SK-MEL-5 (cell line): ENCODE results near the gene DNASE2B. TPM values are rescaled to one million over a fixed set of nuclear protein-coding genes. Genes with fewer than 3 reads are reported as not detected.
A peak's percentile ranks its signal among the peaks of the same experiment; 100 is the strongest.
"Not testable (repeated sequence)": the region's sequence is repeated elsewhere in the genome, so short reads cannot be mapped to it uniquely, and the experiment has no call there.

Source experiments
- DNase-seq: peaks from one replicate; pipeline ENCODE4 v3.0.0-alpha.2; 2016; ENCODE audit warnings: low read depth, low spot score
- in situ Hi-C: cut with HindIII; loops from 2 replicates; pipeline ENCODE4 v1.10.0; 2016; ENCODE audit warnings: low sequenced_read_pairs, high pct_unique_total_duplicates, low pct_unique_long_range_greater_than_20kb
- total RNA-seq: library from RNA; depleted of rRNA; stranded (reverse); fragments of >200 nt; shearing (Covaris generic); gene quantifications from 2 replicates; pipeline ENCODE4 v1.2.3, GENCODE V29; 2014; rRNA removed

DNASE2B gene
- total RNA-seq, 1 experiment from 2014 or later = 0.18 TPM

DNA sequence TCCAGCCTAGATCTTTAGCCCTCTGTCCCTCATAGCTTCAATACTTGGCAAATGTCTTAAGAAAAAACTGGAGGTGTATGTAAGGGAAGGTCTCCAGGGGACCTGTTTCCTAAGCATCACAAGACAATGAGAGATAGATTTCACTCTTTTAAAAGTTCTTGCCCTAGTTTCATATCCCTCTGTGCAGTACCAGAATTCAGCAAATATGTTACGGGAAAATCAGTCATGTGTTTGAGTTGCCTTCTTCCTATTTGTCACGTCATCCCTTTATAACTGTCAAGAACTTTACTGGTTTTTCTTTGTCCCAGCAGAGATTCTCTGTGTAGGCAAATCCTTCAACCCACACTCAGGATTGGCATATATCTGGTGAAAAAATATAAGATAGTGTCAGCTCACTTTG lies 32.3 kb downstream of the DNASE2B start:
- in situ Hi-C loops = loop anchor here (25.0 kb wide), 1 partner anchor 182 kb away; no protein-coding TSS in a partner anchor
- DNase-seq = no peak

DNA sequence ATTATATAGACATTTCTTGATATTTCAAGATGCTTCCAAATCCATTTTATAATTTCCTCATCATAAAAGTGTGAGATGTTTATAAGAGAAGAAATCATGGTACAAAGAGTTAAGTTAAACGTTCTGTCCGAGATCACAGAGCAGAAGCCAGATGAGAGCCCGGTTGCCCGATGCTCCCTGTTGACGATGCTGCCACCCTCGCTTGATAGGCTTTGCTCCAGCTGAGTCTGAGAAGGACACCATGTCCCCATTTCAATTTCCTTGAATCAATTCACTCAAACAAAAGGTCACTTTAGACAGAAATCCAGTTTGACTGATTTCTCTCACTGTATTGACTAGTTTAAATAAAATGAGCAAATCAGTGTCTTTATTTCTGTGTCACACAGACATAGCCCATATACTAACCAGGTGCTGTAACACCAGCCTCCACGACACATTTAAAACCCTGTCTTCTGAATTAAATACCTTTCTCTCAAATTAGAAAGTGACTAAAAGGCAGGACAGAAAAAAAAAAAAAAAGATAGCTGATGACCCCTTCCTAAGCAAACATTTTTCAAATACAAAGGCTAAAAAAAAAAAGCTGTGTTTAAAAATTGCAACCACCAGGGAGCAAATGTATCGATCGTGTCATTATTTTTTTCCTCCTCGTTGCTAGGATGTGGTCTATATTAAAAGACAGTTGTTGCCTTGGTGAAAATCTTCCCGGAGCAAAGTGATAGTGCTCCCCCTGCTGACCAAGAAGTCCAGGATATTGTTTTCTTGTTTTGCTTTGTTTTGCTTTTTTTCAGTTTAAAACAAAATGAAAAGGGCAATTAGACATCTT lies 35.2 kb downstream of the DNASE2B start:
- in situ Hi-C loops = loop anchor here (25.0 kb wide), 1 partner anchor 179 kb away; no protein-coding TSS in a partner anchor
- peak; percentile 81 for DNase-seq

DNA sequence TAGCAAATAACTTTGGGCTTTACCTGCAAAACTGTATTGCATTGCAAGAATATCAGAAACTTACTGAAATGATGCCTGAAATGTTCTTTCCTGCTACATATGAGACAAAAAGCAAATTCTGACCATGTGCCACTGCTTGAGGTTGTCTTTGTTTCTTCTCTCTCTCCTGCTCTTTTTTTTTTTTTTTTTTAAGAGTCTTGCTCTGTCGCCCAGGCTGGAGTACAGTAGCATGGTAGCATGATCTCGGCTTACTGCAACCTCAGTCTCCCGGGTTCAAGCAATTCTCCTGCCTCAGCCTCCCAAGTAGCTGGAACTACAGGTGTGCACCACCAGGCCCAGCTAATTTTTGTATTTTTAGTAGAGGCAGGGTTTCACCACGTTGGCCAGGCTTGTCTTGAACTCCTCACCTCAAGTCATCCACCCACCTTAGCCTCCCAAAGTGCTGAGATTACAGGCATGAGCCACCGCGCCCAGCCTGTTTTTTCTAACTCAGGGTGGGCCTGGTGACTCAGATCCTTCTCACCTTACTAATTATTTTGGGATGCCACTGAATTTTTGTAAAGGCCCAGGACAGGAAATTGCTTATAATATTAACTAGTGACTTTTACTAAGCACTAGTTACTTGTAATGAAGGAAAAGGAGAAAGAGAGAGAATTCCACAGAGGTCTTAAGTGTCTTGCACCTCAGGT lies 35.9 kb downstream of the DNASE2B start:
- in situ Hi-C loops = loop anchor here (25.0 kb wide), 1 partner anchor 178 kb away; no protein-coding TSS in a partner anchor
- no peak for DNase-seq

DNA sequence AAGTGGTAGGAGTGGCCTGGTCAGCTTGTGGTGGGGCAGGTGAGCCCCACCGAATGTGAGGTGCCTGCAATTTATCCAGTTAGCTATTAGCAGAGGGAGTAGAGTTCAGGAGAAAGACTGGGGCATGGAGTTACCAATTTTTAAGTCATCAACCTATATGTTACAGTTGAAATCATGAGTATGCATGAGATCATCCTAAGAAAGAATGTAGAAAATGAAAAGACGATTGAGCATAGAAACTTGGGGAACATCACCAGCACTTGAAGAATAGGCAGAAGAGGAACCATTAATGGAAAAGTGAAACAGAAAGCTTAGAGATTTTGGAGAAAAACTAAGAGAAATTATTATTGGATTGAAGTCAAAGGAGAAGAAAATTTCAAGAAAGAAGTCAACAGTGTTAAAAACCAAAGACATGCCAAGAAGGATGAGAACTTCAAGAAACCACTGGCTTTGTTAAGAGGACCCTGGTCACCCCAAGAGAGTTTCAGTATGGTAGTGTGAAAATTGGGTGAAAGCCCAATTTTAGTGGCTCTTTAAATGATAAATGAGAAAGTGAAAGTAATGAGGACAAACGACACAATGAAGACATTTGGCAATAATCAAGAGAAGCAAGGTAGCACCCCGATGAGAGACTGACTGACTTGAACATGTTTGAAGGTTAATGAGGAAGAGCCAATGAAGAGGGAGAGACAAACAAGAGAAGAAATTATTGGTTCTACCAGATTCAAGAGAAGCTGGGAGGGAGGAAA lies 36.7 kb downstream of the DNASE2B start:
- in situ Hi-C loops = loop anchor here (25.0 kb wide), 1 partner anchor 177 kb away; no protein-coding TSS in a partner anchor
- DNase-seq = no peak

DNA sequence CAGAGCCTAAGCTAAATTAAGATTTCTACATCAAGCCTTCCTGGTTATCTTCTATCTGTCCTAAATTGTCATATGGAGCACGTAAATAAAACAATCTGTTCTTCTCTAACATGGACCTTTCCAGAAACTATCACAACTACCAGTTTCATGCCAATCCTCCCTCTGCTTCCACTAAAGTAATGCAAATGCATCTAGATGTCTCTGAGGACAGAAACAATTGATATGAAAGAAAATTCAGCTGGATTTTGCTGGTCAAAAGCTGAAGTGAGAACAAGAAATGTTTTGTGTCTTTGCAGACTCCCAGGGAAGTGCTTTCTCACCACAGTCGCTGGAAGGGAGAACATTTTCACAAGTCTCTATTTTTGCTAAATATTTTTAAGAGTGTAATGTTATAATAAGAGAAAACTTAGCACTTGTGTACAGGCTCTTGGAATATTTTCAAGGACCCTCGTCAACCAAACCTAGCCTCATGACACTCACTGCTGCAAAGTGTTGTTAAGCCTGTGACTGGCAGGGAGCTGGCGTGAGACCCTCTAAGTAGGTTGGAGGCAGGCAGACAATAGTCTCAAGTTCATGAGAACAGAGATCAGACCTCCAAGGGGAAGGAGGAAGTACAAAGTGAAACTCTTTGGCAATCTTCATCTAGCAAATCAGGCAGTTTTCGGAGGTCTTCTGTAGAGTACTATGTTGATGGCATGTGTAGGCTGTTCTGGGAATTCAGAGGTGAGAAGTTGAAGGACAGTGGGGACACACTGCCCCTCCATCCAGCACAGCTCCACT lies 38.8 kb downstream of the DNASE2B start:
- in situ Hi-C loops = loop anchor here (25.0 kb wide), 1 partner anchor 175 kb away; no protein-coding TSS in a partner anchor
- DNase-seq = no peak

DNA sequence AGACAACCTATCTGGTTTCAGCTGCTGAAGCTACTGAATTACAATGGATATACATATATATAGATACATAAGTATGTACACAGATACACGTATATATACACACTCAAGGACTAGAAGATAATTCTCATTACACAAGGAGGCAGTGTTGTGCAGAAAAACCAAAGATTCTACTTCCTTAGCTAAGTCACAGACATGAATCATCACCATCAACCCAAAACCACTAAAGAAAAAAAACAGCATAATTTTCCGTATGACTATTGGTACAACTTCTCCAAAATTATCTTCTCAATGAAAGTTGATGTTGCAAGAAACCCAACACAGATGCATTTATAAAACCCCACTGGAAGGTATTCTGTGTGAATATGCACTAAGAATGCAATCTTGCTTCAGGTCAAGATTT lies 44.0 kb downstream of the DNASE2B start:
- in situ Hi-C loops = loop anchor here (25.0 kb wide), 1 partner anchor 170 kb away; no protein-coding TSS in a partner anchor
- DNase-seq = peak; percentile 80

DNA sequence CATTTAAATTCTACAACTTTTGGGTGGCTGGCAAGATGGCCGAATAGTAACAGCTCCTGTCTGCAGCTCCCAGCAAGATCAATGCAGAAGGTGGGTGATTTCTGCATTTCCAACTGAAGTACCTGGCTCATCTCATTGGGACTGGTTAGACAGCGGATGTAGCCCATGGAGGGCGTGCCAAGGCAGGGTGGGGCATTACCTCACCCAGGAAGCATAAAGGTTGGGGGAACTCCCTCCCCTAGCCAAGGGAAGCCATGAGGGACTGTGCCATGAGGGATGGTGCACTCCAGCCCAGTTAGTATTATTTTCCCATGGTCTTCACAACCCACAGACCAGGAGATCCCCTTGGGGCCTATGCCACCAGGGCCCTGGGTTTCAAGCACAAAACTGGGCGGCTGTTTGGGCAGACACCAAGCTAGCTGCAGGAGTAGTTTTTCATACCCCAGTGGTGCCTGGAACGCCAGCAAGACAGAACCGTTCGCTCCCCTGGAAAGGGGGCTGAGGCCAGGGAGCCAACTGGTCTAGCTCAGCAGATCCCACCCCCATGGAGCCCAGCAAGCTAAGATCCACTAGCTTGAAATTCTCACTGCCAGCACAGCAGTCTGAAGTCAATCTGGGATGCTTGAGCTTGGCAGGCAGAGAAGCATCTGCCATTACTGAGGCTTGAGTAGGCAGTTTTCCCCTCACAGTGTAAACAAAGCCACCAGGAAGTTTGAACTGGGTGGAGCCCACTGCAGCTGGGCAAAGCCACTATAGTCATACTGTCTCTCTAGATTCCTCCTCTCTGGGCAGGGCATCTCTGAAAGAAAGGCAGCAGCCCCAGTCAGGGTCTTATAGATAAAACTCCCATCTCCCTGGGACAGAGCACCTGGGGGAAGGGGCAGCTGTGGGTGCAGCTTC lies 44.7 kb downstream of the DNASE2B start:
- in situ Hi-C loops = loop anchor here (25.0 kb wide), 1 partner anchor 169 kb away; no protein-coding TSS in a partner anchor
- not testable (repeated sequence) for DNase-seq

DNA sequence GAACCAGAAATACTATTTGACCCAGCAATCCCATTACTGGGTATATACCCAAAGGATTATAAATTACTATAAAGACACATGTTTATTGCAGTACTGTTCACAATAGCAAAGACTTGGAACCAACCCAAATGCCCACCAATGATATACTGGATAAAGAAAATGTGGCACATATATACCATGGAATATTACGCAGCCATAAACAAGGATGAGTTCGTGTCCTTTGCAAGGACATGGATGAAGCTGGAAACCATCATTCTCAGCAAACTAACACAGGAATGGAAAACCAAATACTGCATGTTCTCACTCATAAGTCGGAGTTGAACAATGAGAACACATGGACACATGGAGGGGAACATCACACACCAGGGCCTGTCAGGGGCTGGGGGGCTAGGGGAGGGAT lies 50.4 kb downstream of the DNASE2B start:
- in situ Hi-C loops = loop anchor here (25.0 kb wide), 1 partner anchor 164 kb away; no protein-coding TSS in a partner anchor
- DNase-seq = not testable (repeated sequence)

DNA sequence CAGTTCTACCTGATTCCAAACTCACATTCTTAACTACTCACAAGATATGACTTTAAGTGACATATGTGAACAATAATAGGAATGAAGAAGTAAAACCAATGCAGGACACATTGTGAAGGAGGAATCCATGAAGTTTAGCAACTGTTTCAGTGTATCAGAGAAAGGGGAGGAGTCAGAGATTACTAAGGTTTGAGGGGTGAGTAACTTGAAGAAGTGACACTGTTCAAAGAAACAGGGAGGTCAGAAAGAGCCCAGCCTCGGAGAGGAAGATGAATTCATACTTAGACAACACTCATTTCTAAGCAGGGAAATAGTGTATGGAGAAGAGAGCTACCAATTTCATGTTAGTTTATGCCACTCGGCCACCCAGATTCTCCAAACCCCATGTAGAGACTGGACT lies 52.6 kb downstream of the DNASE2B start:
- DNase-seq = no peak
- in situ Hi-C loops = no loop called here

DNA sequence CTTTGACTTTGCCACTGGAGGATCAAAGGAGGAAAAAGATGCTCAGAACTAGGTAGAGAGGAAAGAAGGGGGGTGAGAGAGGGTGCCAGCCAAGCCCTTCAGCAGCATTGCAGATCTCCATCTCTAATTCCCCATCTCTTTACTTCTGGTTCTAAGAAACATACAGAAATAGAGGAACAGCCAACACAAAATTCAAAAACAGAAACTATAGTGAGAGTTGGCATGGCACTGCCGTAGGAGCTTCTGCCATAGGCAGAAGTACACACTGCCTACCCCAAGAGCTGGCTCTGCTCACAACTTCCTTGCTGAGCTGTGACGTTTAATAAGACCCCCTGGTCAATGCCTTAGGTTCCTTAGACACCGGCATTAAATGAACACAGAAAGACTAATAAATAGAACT lies 54.2 kb downstream of the DNASE2B start:
- in situ Hi-C loops = no loop called here
- DNase-seq = no peak

DNA sequence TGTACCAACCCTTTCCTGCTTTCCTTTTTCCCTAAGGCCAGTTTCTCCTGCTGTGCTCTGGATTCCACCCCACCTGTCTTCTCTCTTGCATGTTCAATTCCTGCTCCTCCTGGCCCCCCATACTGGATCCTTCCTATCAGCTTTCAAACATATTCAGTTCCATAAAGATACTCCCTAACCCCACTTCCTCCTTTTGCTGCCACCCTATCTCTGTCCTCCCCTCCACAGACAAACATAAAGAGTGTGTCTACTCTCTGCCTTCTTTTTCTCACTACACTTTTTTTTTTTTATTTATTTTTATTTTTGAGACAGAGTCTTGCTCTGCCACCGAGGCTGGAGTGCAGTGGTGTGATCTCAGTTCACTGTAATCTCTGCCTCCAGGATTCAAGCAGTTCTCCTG lies 63.8 kb downstream of the DNASE2B start:
- in situ Hi-C loops = no loop called here
- no peak for DNase-seq

Other genes with a start within 250 kb of the DNASE2B start
- 3.4 and 5.9 TPM in 2 replicates for gene SAMD13, start 96.8 kb upstream of the DNASE2B start, total RNA-seq
- gene RPF1, start 80.8 kb downstream of the DNASE2B start, total RNA-seq = 68.0 and 68.2 TPM in 2 replicates
- 0.93 TPM in 1 of 2 replicates, not detected in the other for gene SPATA1, start 107.9 kb downstream of the DNASE2B start, total RNA-seq
- gene GNG5, start 108.1 kb downstream of the DNASE2B start, total RNA-seq = 32.9 and 39.7 TPM in 2 replicates
- gene CTBS, start 176.0 kb downstream of the DNASE2B start, total RNA-seq = 12.2 and 13.6 TPM in 2 replicates